Thymus (tissue), 14 donors: ENCODE results near the gene IRF2BP1. TPM values are rescaled to one million over a fixed set of nuclear protein-coding genes. Genes with fewer than 3 reads are reported as not detected.
A peak's percentile ranks its signal among the peaks of the same experiment; 100 is the strongest.

Experiments used
- DNase-seq, 9 donors: peaks; one replicate each; pipeline ENCODE4 v3.0.0-alpha.2; 2013; ENCODE audit warnings: low spot score in 9 of 9, low read depth in 6 of 9, missing footprints in 1 of 9
- H3K27ac ChIP-seq, 2 donors: one replicate each; pipeline ENCODE4 v1.5.1; 2013; ENCODE audit warnings: control low read depth in 1 of 2, low read depth in 1 of 2, low read length in 1 of 2, mild to moderate bottlenecking in 1 of 2, moderate library complexity in 1 of 2
- H3K27me3 ChIP-seq, 2 donors: one replicate each; pipeline ENCODE4 v1.5.1; 2013; ENCODE audit warnings: low read length in 1 of 2; ENCODE audit not compliant: control insufficient read depth in 2 of 2, insufficient read depth in 1 of 2
- H3K36me3 ChIP-seq, 2 donors: one replicate each; pipeline ENCODE4 v1.5.1; 2013; ENCODE audit warnings: low read length in 1 of 2, mild to moderate bottlenecking in 1 of 2, moderate library complexity in 1 of 2; ENCODE audit not compliant: control insufficient read depth in 2 of 2, insufficient read depth in 2 of 2
- H3K4me1 ChIP-seq, 2 donors: one replicate each; pipeline ENCODE4 v1.5.1; 2013; ENCODE audit warnings: low read length in 2 of 2; ENCODE audit not compliant: control insufficient read depth in 2 of 2, insufficient read depth in 2 of 2
- H3K4me3 ChIP-seq, 2 donors: one replicate each; pipeline ENCODE4 v1.5.1; 2013; ENCODE audit warnings: low read length in 2 of 2, control low read depth in 1 of 2, mild to moderate bottlenecking in 1 of 2
- H3K9me3 ChIP-seq, 2 donors: one replicate each; pipeline ENCODE4 v1.5.1; 2013; ENCODE audit warnings: low read length in 1 of 2, mild to moderate bottlenecking in 1 of 2; ENCODE audit not compliant: control insufficient read depth in 2 of 2, insufficient read depth in 1 of 2
- WGBS: extraction: QIAGEN DNeasy Blood & Tissue Kit; methylation state at CpG from one replicate; pipeline ENCODE4 v1.1.7; 2013; 5-methylcytosine and 5-hydroxymethylcytosine counted together
- long read RNA-seq, 10 donors: transcript quantifications; one replicate each; lab custom pipeline, GENCODE V29; 2026
- polyA plus RNA-seq: library from polyadenylated mRNA; stranded (reverse); fragments of 200-250 nt; gene quantifications from one replicate; pipeline ENCODE4 v1.2.3, GENCODE V29; 2013
- total RNA-seq: library from RNA; stranded (reverse); fragments of 120-200 nt; gene quantifications from one replicate; pipeline ENCODE4 v1.2.4, GENCODE V29; 2013
- donor health status: healthy.

The IRF2BP1 gene, protein sequence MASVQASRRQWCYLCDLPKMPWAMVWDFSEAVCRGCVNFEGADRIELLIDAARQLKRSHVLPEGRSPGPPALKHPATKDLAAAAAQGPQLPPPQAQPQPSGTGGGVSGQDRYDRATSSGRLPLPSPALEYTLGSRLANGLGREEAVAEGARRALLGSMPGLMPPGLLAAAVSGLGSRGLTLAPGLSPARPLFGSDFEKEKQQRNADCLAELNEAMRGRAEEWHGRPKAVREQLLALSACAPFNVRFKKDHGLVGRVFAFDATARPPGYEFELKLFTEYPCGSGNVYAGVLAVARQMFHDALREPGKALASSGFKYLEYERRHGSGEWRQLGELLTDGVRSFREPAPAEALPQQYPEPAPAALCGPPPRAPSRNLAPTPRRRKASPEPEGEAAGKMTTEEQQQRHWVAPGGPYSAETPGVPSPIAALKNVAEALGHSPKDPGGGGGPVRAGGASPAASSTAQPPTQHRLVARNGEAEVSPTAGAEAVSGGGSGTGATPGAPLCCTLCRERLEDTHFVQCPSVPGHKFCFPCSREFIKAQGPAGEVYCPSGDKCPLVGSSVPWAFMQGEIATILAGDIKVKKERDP
- total RNA-seq = 19.3 TPM
- 12.3 TPM for polyA plus RNA-seq
- long read RNA-seq, donor 1, partial matches to known transcripts = 0 of 1 reads
- long read RNA-seq, donor 1, other reads (novel, unspliced or antisense) = 0 of 1 reads
- long read RNA-seq, donor 2, transcript IRF2BP1-201 (1 exons, 2,564 nt) = major isoform, 26 of 26 reads
- long read RNA-seq, donor 2, partial matches to known transcripts = 0 of 26 reads
- long read RNA-seq, donor 2, other reads (novel, unspliced or antisense) = 0 of 26 reads
- long read RNA-seq, donor 3, transcript IRF2BP1-201 (1 exons, 2,564 nt) = major isoform, 10 of 10 reads
- long read RNA-seq, donor 3, partial matches to known transcripts = 0 of 10 reads
- long read RNA-seq, donor 3, other reads (novel, unspliced or antisense) = 0 of 10 reads
- long read RNA-seq, donor 4, transcript IRF2BP1-201 (1 exons, 2,564 nt) = major isoform, 7 of 7 reads
- long read RNA-seq, donor 4, partial matches to known transcripts = 0 of 7 reads
- long read RNA-seq, donor 4, other reads (novel, unspliced or antisense) = 0 of 7 reads
- long read RNA-seq, donor 5, transcript IRF2BP1-201 (1 exons, 2,564 nt) = major isoform, 24 of 24 reads
- long read RNA-seq, donor 5, partial matches to known transcripts = 0 of 24 reads
- long read RNA-seq, donor 5, other reads (novel, unspliced or antisense) = 0 of 24 reads
- long read RNA-seq, donor 6, transcript IRF2BP1-201 (1 exons, 2,564 nt) = major isoform, 18 of 18 reads
- long read RNA-seq, donor 6, partial matches to known transcripts = 0 of 18 reads
- long read RNA-seq, donor 6, other reads (novel, unspliced or antisense) = 0 of 18 reads
- long read RNA-seq, donor 7, transcript IRF2BP1-201 (1 exons, 2,564 nt) = major isoform, 9 of 9 reads
- long read RNA-seq, donor 7, partial matches to known transcripts = 0 of 9 reads
- long read RNA-seq, donor 7, other reads (novel, unspliced or antisense) = 0 of 9 reads
- long read RNA-seq, donor 8, transcript IRF2BP1-201 (1 exons, 2,564 nt) = major isoform, 10 of 10 reads
- long read RNA-seq, donor 8, partial matches to known transcripts = 0 of 10 reads
- long read RNA-seq, donor 8, other reads (novel, unspliced or antisense) = 0 of 10 reads
- long read RNA-seq, donor 9, transcript IRF2BP1-201 (1 exons, 2,564 nt) = major isoform, 8 of 8 reads
- long read RNA-seq, donor 9, partial matches to known transcripts = 0 of 8 reads
- long read RNA-seq, donor 9, other reads (novel, unspliced or antisense) = 0 of 8 reads
- long read RNA-seq, donor 10, transcript IRF2BP1-201 (1 exons, 2,564 nt) = major isoform, 15 of 15 reads
- long read RNA-seq, donor 10, partial matches to known transcripts = 0 of 15 reads
- long read RNA-seq, donor 10, other reads (novel, unspliced or antisense) = 0 of 15 reads

DNA sequence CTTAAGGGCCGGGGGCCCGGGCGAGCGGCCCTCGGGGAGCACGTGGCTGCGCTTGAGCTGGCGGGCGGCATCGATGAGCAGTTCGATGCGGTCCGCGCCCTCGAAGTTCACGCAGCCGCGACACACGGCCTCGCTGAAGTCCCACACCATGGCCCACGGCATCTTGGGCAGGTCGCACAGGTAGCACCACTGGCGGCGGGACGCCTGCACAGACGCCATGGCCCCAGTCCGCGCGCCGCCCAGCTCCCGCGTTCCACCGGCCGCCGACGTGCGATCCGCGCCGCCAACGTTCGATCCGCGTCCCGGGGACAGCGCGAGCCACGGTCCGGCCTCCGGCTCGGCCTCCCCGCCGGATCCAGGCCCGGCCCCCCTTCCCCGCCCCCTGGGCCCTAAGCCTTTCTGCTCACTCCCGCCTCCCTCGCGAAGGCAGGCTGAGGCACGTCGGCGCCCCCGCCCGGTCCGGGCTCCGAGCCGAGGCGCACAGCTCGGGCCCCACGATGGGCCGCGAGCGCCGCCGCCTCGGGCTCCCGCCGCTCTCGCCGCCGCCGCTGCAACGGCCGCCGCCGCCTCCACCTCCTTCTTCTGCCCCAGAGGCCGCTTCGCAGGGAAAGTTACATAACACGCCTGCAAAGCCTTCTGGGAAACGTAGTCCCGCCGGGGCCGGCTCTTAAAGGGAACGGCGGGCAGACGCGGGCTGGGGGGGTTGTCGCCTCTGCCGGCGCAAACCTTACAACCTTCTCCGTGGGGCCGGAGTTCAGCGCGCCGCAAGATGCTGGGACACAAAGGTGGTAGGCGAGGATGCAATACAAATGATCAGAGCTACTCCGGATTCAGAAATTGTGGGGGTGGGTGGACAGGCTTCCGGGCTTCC is at the start of gene IRF2BP1:
Gene IRF2BP1 (minus strand): TSS at position 586 of the 871 bp plus-strand sequence. CDS start 367 bp downstream, at position 219.
- peak; percentile 83 to 98 (median 90) for DNase-seq
- under 1% methylated on average over 107 of the region's 107 CpGs for WGBS
- Histone ChIP-seq H3K4me1 (peaks cover 12 to 43% of the 10 kb centered on the region in 2 donors), H3K27ac (peak within 1 kb of the TSS; percentile 97 to 99), H3K36me3 (peaks cover 0 to 16% of the 10 kb centered on the region in 2 donors), H3K4me3 (peak within 1 kb of the TSS; percentile 76 to 96), H3K27me3 (peaks cover 0 to 5% of the 10 kb centered on the region in 2 donors), H3K9me3 (no peaks in the 10 kb centered on the region)

DNA sequence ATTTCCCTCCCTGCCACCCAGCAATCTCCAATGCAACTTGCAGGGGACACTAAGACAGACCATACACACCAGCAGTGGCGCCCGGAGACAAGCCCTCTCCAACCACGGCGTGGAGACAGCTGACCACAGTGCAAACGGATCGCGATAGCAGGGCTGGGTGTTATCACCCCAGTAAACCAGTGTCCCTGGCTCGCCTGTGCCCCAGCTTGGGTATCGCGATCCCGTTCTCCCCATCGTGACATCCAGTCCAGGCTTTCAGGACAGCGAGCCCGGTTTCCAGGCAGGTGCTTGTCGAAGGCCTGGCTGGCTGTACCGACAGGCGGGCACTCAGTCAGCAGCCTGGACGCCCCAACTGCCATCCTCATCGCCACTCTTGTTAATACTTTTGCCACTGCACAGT is 49.3 kb upstream of the IRF2BP1 start:
- DNase-seq = no peak
- H3K4me3 ChIP-seq = no peak overlapping the region
- H3K27ac ChIP-seq = no peak overlapping the region
- H3K9me3 ChIP-seq = no peaks in the 10 kb centered on the region
- H3K36me3 ChIP-seq = no peaks in the 10 kb centered on the region
- 88% methylated on average over 19 of the region's 19 CpGs for WGBS
- H3K4me1 ChIP-seq = no peaks in the 10 kb centered on the region
- peaks cover 21 to 57% of the 10 kb centered on the region in 2 donors for H3K27me3 ChIP-seq

DNA sequence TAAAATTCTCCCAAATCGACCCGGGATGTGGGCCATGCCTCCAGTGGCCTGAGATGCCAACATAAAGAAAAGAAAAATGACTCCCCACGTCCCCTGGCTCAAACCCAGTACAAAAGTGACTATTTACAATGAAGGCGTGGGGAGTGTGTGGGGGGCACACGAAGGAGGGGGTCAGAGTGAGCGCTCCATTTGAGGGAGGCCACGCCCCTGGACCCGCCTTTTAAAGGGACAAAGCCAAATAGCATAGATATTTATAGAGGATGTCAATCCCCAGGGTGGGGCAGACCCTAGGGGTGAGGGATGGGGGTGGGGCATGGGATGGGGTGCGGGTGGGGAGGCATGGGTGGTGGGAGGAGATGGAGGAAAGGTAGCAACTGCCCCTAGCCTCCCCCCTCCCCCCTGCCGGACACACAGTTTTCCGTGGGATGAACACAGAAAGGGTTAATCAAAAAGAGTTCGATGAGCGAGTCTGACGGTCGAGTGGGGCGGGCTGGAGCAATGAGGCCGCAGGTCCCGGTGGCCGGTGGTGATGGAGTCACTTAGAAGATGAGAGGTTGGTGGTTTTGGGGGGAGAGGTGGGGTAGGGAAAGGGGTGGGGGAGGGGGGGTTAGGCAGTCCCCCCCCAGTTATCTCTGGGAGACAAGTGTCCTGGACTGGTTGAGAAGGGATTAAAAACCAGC is 48.8 kb upstream of the IRF2BP1 start:
- Histone ChIP-seq H3K27me3 (peaks cover 19 to 53% of the 10 kb centered on the region in 2 donors), H3K27ac (no peak overlapping the region), H3K9me3 (no peaks in the 10 kb centered on the region), H3K36me3 (no peaks in the 10 kb centered on the region), H3K4me3 (no peak overlapping the region), H3K4me1 (no peaks in the 10 kb centered on the region)
- WGBS = 52% methylated on average over 19 of the region's 19 CpGs
- no peak for DNase-seq

DNA sequence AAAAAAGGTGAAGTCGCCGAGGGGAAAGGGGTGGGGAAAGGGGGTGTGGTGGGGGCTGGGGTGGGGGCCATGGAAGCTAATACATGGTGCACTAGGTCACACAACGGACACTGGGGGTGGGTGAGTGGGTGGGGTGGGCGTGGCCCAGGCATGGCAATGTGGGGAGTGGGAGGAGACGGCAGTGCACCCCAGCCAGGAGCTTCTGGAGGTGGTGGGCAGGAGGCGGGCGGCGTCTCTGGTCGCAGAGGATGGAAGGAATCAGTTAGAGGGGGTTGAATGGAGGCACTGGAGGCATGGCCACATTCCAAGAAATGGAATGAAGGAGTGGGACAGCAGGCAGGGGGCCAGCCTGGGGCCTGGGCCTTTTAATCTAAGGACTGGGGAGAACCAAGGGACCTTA is 47.8 kb upstream of the IRF2BP1 start:
- Histone ChIP-seq H3K27ac (no peak overlapping the region), H3K36me3 (no peaks in the 10 kb centered on the region), H3K4me3 (no peak overlapping the region), H3K4me1 (no peaks in the 10 kb centered on the region), H3K9me3 (no peaks in the 10 kb centered on the region), H3K27me3 (peaks cover 12 to 44% of the 10 kb centered on the region in 2 donors)
- DNase-seq = no peak
- WGBS = 80% methylated on average over 9 of the region's 9 CpGs

DNA sequence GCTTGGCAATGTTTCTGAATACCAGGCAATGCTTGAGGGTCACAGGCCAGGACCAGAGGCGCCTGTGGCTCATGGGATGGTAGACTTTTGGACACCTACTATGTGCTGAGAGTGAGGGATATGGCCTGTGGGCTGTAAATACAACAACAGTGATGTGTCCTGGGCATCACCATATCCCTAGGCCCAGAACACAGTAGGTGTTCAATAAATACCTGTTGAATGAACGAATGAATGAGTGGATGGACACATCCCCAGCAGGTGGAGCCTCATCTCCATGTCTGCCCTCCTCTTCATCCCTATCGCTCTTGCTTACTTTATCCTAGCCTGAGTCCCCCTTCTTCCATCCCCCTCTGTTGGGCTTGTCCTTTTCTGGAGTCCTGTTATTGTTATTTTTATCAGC is 45.1 kb upstream of the IRF2BP1 start:
- 75% methylated on average over 3 of the region's 3 CpGs for WGBS
- Histone ChIP-seq H3K4me1 (peaks cover 4 to 9% of the 10 kb centered on the region in 2 donors), H3K36me3 (no peaks in the 10 kb centered on the region), H3K4me3 (no peak overlapping the region), H3K27me3 (peaks cover 6 to 23% of the 10 kb centered on the region in 2 donors), H3K27ac (no peak overlapping the region), H3K9me3 (no peaks in the 10 kb centered on the region)
- DNase-seq = no peak

DNA sequence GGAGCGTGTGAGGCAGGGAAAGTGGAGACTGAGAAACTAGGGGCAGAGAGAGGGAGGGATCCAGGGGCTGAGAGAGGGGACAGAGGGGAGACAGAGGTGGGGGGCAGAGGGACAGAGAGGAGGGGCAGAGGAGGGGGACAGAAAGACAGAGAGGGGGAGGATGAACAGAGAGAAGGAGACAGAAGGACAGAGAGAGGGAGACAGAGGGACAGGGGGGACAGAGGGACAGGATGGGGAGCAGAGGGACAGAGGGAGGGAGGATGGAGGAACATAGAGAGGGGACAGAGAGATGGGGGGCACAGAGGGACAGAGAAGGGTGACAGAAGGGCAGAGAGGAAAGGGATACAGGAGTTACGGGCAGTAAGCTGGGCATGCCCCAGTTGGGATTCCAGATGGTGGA is 43.3 kb upstream of the IRF2BP1 start:
- Histone ChIP-seq H3K9me3 (no peaks in the 10 kb centered on the region), H3K4me1 (peaks cover 4 to 9% of the 10 kb centered on the region in 2 donors), H3K27me3 (peaks cover 2 to 7% of the 10 kb centered on the region in 2 donors), H3K36me3 (no peaks in the 10 kb centered on the region), H3K4me3 (no peak overlapping the region), H3K27ac (no peak overlapping the region)
- WGBS = 87% methylated on average over 2 of the region's 2 CpGs
- no peak for DNase-seq

DNA sequence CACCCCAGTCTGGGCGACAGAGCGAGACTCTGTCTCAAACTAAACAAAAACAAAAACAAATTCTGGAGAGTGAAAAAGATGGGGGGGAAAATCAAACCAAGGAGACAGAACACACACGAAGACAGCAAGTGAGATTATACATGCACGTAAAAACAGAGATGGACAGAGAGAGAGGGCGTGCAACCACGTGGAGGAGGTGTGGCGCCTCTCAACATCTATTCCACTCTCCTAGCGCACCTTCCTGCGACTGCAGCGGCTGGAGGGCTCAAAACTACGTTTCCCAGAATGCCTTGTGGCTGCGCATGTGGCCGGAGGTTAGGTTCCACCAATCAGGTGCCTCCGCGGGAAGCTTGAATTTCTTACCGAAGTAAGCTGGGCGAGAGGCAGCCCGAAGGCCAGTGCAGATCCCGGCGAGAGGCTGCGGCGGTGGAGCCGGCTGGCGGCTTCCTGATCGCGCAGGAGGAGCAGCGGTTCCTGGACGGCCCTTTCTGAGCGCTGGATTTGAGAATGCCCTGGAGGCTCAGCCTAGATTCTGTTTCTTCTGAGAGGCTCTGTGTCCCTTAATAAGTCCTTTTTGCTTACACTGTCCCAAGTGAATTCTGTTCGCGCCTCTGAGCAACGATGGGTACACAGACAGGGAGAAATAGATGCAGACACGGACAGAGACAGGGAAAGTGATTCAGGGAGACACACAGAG is 41.8 kb upstream of the IRF2BP1 start:
- H3K4me3 ChIP-seq = peak overlapping the region in 1 of 2 donors; percentile 31
- 12% methylated on average over 33 of the region's 33 CpGs for whole genome bisulfite sequencing
- no peaks in the 10 kb centered on the region for H3K36me3 ChIP-seq
- no peak overlapping the region for H3K27ac ChIP-seq
- no peaks in the 10 kb centered on the region for H3K9me3 ChIP-seq
- H3K27me3 ChIP-seq = peaks cover 2% of the 10 kb centered on the region in 2 donors
- H3K4me1 ChIP-seq = peaks cover 4 to 9% of the 10 kb centered on the region in 2 donors
- DNase-seq = peak; percentile 74 to 98 (median 90)
